Measurements from ENCODE around the gene CCDC201.

DNA sequence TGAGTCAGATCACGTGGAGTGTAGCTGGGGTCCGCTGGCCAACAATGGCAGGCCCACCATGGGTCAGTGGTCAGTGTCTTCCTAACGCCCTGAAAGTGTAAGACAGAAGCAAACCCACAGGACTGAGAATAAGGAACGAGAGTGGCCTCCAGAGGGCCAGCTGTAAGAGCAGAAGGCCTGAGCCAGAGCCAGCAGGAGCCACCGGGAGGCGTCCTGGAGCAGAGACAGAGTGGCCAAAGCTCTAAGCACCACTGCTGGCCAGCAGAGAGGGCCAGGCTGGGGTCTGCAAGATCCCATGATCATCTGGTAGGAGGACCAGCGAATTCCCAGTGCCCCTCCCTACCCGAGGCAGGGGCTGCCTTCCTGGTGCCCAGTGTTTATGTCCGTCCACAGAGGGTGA is 9.2 kb downstream of the CCDC201 start:
- TF ChIP-seq, protein P1, sequence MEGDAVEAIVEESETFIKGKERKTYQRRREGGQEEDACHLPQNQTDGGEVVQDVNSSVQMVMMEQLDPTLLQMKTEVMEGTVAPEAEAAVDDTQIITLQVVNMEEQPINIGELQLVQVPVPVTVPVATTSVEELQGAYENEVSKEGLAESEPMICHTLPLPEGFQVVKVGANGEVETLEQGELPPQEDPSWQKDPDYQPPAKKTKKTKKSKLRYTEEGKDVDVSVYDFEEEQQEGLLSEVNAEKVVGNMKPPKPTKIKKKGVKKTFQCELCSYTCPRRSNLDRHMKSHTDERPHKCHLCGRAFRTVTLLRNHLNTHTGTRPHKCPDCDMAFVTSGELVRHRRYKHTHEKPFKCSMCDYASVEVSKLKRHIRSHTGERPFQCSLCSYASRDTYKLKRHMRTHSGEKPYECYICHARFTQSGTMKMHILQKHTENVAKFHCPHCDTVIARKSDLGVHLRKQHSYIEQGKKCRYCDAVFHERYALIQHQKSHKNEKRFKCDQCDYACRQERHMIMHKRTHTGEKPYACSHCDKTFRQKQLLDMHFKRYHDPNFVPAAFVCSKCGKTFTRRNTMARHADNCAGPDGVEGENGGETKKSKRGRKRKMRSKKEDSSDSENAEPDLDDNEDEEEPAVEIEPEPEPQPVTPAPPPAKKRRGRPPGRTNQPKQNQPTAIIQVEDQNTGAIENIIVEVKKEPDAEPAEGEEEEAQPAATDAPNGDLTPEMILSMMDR (IDR thresholded peaks at IDR 0.05) = no peak
- TF ChIP-seq POLR2A (IDR thresholded peaks at IDR 0.05) = no peak
- TF ChIP-seq POLR2AphosphoS5 (IDR thresholded peaks at IDR 0.05) = no peak

All from sigmoid colon (tissue), 4 donors.